HEK293 (cell line): Measurements from ENCODE around the gene RGS6.

Experiments
- CTCF ChIA-PET: fragments of 350-600 bp; formaldehyde crosslinking; extraction: SDS; loops from one replicate; lab custom pipeline; 2021; ENCODE audit warnings: antibody characterized with exemption; lab: Yijun Ruan, JAX
- POLR2A ChIA-PET: fragments of 300-600 bp; formaldehyde crosslinking; extraction: SDS; loops from one replicate; lab custom pipeline; 2020; ENCODE audit warnings: antibody characterized with exemption, inconsistent platforms; lab: Yijun Ruan, JAX
- H3K27ac ChIP-seq: fragments of 200-500 bp; sonication (Bioruptor generic); 2 replicates; pipeline ENCODE4 v1.5.1; 2014; ENCODE audit warnings: low read depth, low read length, control low read depth, inconsistent platforms; ENCODE audit errors: extremely low read depth
- H3K36me3 ChIP-seq, 2 experiments: fragments of 200-500 bp in 1 of 2; sonication (Bioruptor generic) in 1 of 2; 1 replicate in 1 of 2; 2 replicates in 1 of 2; pipeline ENCODE4 v1.5.1; 2014 to 2017; ENCODE audit warnings: inconsistent platforms in 2 of 2, low read length in 2 of 2; ENCODE audit not compliant: control insufficient read depth in 2 of 2, insufficient read depth in 1 of 2
- H3K4me1 ChIP-seq: fragments of 200-500 bp; sonication (Bioruptor generic); 2 replicates; pipeline ENCODE4 v1.5.1; 2014; ENCODE audit warnings: mild to moderate bottlenecking, low read length, inconsistent platforms; ENCODE audit not compliant: control insufficient read depth, insufficient read depth
- H3K4me3 ChIP-seq: 2 replicates; pipeline ENCODE4 v1.5.1; 2011; ENCODE audit warnings: low read depth, mild to moderate bottlenecking, control low read depth, low read length, moderate library complexity
- H3K9me3 ChIP-seq: fragments of 200-500 bp; sonication (Bioruptor generic); 2 replicates; pipeline ENCODE4 v1.5.1; 2014; ENCODE audit warnings: low read depth, low read length, inconsistent platforms; ENCODE audit not compliant: control insufficient read depth, insufficient read depth
- HOXD13 ChIP-seq: sonication (generic); formaldehyde crosslinking; IDR thresholded peaks from 2 replicates; pipeline ENCODE4 v1.8.0; 2022; ENCODE audit warnings: missing genetic modification reagents, borderline replicate concordance
- OVOL3 ChIP-seq: fragments of 450-650 bp; formaldehyde crosslinking; IDR thresholded peaks from 2 replicates; pipeline ENCODE4 v1.5.1; 2016; ENCODE audit warnings: missing biosample characterization, missing genetic modification characterization
- TSHZ1 ChIP-seq: fragments of 450-650 bp; formaldehyde crosslinking; IDR thresholded peaks from 2 replicates; pipeline ENCODE4 v1.5.1; 2016; ENCODE audit warnings: missing biosample characterization, missing genetic modification characterization, borderline replicate concordance
- ZBTB20 ChIP-seq: fragments of 450-650 bp; formaldehyde crosslinking; IDR thresholded peaks from 2 replicates; pipeline ENCODE4 v1.5.1; 2016; ENCODE audit warnings: missing biosample characterization, missing genetic modification characterization
- ZBTB8A ChIP-seq: fragments of 450-650 bp; formaldehyde crosslinking; IDR thresholded peaks from 2 replicates; pipeline ENCODE4 v1.5.1; 2016; ENCODE audit warnings: missing biosample characterization, missing genetic modification characterization
- ZFHX2 ChIP-seq: fragments of 450-650 bp; formaldehyde crosslinking; conservative IDR thresholded peaks from 2 replicates; pipeline ENCODE4 v1.5.1; 2016; ENCODE audit warnings: missing biosample characterization, missing genetic modification characterization
- ZNF169 ChIP-seq: fragments of 450-650 bp; formaldehyde crosslinking; IDR thresholded peaks from 2 replicates; pipeline ENCODE4 v1.5.1; 2016; ENCODE audit warnings: missing biosample characterization, missing genetic modification characterization
- ZNF223 ChIP-seq: fragments of 450-650 bp; formaldehyde crosslinking; IDR thresholded peaks from 2 replicates; pipeline ENCODE4 v1.5.1; 2016; ENCODE audit warnings: missing biosample characterization, missing genetic modification characterization
- ZNF362 ChIP-seq: fragments of 450-650 bp; formaldehyde crosslinking; IDR thresholded peaks from 2 replicates; pipeline ENCODE4 v1.5.1; 2016; ENCODE audit warnings: missing biosample characterization, missing genetic modification characterization
- ZNF366 ChIP-seq: fragments of 450-650 bp; formaldehyde crosslinking; conservative IDR thresholded peaks from 2 replicates; pipeline ENCODE4 v1.5.1; 2016; ENCODE audit warnings: missing biosample characterization, missing genetic modification characterization
- ZNF426 ChIP-seq: fragments of 450-650 bp; formaldehyde crosslinking; IDR thresholded peaks from 2 replicates; pipeline ENCODE4 v1.5.1; 2017; ENCODE audit warnings: missing biosample characterization, missing genetic modification characterization, mild to moderate bottlenecking, inconsistent platforms, moderate library complexity
- ZNF600 ChIP-seq: fragments of 450-650 bp; formaldehyde crosslinking; IDR thresholded peaks from 2 replicates; pipeline ENCODE4 v1.5.1; 2016; ENCODE audit warnings: missing biosample characterization, missing genetic modification characterization
- ZNF623 ChIP-seq: fragments of 450-650 bp; formaldehyde crosslinking; IDR thresholded peaks from 2 replicates; pipeline ENCODE4 v1.5.1; 2016; ENCODE audit warnings: missing biosample characterization, missing genetic modification characterization
- ZNF792 ChIP-seq: fragments of 450-650 bp; formaldehyde crosslinking; IDR thresholded peaks from 2 replicates; pipeline ENCODE4 v1.5.1; 2016; ENCODE audit warnings: missing biosample characterization, missing genetic modification characterization
- ZNF830 ChIP-seq: fragments of 450-650 bp; IDR thresholded peaks from 2 replicates; pipeline ENCODE4 v1.5.0; 2018; ENCODE audit warnings: missing biosample characterization, missing genetic modification characterization, low read depth, mild to moderate bottlenecking, moderate library complexity
- ZXDB ChIP-seq: fragments of 450-650 bp; formaldehyde crosslinking; IDR thresholded peaks from 2 replicates; pipeline ENCODE4 v1.5.1; 2016; ENCODE audit warnings: missing biosample characterization, missing genetic modification characterization
- TF ChIP-seq, protein P1 (sequence below): fragments of 450-650 bp; formaldehyde crosslinking; IDR thresholded peaks from 2 replicates; pipeline ENCODE4 v1.5.1; 2016; ENCODE audit warnings: missing biosample characterization, missing genetic modification characterization, low read depth
- TF ChIP-seq, protein P2 (sequence below): fragments of 450-650 bp; formaldehyde crosslinking; IDR thresholded peaks from 2 replicates; pipeline ENCODE4 v1.5.1; 2016; ENCODE audit warnings: missing biosample characterization, missing genetic modification characterization
- TF ChIP-seq, protein P3 (sequence below): fragments of 450-650 bp; formaldehyde crosslinking; IDR thresholded peaks from 2 replicates; pipeline ENCODE4 v1.5.1; 2017; ENCODE audit warnings: missing biosample characterization, mild to moderate bottlenecking, missing genetic modification characterization, moderate library complexity

RGS6 gene

GRCh38 chr14:72045885-72046284 lies 113.7 kb downstream of the RGS6 start:
- POLR2A ChIA-PET: no interaction called here
- TF ChIP-seq, protein P1, sequence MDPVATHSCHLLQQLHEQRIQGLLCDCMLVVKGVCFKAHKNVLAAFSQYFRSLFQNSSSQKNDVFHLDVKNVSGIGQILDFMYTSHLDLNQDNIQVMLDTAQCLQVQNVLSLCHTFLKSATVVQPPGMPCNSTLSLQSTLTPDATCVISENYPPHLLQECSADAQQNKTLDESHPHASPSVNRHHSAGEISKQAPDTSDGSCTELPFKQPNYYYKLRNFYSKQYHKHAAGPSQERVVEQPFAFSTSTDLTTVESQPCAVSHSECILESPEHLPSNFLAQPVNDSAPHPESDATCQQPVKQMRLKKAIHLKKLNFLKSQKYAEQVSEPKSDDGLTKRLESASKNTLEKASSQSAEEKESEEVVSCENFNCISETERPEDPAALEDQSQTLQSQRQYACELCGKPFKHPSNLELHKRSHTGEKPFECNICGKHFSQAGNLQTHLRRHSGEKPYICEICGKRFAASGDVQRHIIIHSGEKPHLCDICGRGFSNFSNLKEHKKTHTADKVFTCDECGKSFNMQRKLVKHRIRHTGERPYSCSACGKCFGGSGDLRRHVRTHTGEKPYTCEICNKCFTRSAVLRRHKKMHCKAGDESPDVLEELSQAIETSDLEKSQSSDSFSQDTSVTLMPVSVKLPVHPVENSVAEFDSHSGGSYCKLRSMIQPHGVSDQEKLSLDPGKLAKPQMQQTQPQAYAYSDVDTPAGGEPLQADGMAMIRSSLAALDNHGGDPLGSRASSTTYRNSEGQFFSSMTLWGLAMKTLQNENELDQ (tag by site-specific recombination): no peak
- TF ChIP-seq TSHZ1 (tag by site-specific recombination) (no peak), ZNF223 (no peak), HOXD13 (CRISPR knock-in tag) (no peak), ZNF426 (tag by site-specific recombination) (no peak), ZBTB8A (tag by site-specific recombination) (no peak)
- TF ChIP-seq, protein P2, sequence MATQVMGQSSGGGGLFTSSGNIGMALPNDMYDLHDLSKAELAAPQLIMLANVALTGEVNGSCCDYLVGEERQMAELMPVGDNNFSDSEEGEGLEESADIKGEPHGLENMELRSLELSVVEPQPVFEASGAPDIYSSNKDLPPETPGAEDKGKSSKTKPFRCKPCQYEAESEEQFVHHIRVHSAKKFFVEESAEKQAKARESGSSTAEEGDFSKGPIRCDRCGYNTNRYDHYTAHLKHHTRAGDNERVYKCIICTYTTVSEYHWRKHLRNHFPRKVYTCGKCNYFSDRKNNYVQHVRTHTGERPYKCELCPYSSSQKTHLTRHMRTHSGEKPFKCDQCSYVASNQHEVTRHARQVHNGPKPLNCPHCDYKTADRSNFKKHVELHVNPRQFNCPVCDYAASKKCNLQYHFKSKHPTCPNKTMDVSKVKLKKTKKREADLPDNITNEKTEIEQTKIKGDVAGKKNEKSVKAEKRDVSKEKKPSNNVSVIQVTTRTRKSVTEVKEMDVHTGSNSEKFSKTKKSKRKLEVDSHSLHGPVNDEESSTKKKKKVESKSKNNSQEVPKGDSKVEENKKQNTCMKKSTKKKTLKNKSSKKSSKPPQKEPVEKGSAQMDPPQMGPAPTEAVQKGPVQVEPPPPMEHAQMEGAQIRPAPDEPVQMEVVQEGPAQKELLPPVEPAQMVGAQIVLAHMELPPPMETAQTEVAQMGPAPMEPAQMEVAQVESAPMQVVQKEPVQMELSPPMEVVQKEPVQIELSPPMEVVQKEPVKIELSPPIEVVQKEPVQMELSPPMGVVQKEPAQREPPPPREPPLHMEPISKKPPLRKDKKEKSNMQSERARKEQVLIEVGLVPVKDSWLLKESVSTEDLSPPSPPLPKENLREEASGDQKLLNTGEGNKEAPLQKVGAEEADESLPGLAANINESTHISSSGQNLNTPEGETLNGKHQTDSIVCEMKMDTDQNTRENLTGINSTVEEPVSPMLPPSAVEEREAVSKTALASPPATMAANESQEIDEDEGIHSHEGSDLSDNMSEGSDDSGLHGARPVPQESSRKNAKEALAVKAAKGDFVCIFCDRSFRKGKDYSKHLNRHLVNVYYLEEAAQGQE (tag by site-specific recombination): no peak
- TF ChIP-seq, all 188 proteins: peak for 0
- no peaks in the 10 kb centered on the region; the same call in 1 of the 2 replicates for H3K9me3 ChIP-seq
- no peak overlapping the region for H3K4me3 ChIP-seq
- no peak overlapping the region for H3K27ac ChIP-seq
- H3K36me3 ChIP-seq: no peaks in the 10 kb centered on the region
- H3K4me1 ChIP-seq: peaks cover 3% of the 10 kb centered on the region; the same call in 1 of the 2 replicates
- CTCF ChIA-PET: interaction anchor here (0.6 kb wide), 1 partner anchor 14 kb away, joined by 3 read pairs; no protein-coding TSS in a partner anchor

DNA sequence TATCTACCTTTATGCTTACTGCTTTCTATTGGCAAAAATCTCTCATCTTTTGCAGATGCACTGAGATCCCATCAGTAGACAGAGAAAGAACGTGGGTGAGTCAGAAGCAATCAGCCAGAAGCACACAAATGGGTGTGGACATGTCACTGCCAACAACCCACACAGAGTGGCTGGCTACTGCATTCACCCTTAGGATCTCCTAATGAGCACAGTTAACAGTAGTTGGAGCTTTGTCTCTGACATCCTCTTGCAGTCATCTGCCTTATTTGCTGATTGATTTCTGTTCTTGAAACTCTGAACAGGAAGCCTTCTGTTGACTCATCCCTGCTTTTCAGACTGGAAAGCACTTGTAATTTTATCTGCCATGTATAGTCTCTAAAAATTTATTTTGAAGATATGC lies 117.2 kb downstream of the RGS6 start:
- Histone ChIP-seq H3K36me3 (no peaks in the 10 kb centered on the region), H3K27ac (no peak overlapping the region), H3K9me3 (no peaks in the 10 kb centered on the region), H3K4me1 (peaks cover 3% of the 10 kb centered on the region; the same call in 1 of the 2 replicates), H3K4me3 (no peak overlapping the region)
- CTCF ChIA-PET: interaction anchor here (0.6 to 2.1 kb wide), 2 partner anchors 55 to 856 kb away, joined by 4 to 5 read pairs; no protein-coding TSS in a partner anchor
- TF ChIP-seq ZFHX2 (peak; percentile 31; the same call in 1 of the 2 replicates), ZNF792 (tag by site-specific recombination) (no peak)
- POLR2A ChIA-PET: no interaction called here

DNA sequence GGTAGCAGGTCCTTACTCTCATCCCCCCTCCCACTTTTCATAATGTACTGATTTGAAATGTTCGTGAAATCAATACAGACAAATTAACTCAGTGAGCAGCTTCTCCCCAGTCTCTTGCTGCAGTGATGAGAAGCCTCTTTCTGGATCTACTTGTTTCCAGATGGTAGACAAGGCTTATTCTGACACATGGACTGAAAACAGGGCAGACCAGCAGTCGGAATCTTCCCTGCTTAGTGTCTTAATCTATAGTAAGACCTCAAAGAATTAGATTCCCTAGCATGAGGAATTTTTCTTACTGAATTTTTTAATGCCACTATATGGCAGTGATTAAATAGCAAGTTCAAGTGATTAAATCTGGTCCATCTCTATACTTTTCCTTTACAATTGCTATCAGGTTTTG lies 120.1 kb downstream of the RGS6 start:
- no peak overlapping the region for H3K4me3 ChIP-seq
- no peaks in the 10 kb centered on the region for H3K36me3 ChIP-seq
- no peak overlapping the region for H3K27ac ChIP-seq
- CTCF ChIA-PET: no interaction called here
- peaks cover 3% of the 10 kb centered on the region; the same call in 1 of the 2 replicates for H3K4me1 ChIP-seq
- POLR2A ChIA-PET: no interaction called here
- H3K9me3 ChIP-seq: no peaks in the 10 kb centered on the region
- TF ChIP-seq OVOL3 (tag by site-specific recombination) (no peak), ZXDB (tag by site-specific recombination) (no peak), ZNF366 (no peak), ZNF169 (tag by site-specific recombination) (no peak), ZNF830 (tag by site-specific recombination) (no peak), ZBTB20 (tag by site-specific recombination) (no peak), ZNF362 (tag by site-specific recombination) (no peak), ZNF623 (tag by site-specific recombination) (no peak), ZNF600 (no peak)
- TF ChIP-seq, protein P3, sequence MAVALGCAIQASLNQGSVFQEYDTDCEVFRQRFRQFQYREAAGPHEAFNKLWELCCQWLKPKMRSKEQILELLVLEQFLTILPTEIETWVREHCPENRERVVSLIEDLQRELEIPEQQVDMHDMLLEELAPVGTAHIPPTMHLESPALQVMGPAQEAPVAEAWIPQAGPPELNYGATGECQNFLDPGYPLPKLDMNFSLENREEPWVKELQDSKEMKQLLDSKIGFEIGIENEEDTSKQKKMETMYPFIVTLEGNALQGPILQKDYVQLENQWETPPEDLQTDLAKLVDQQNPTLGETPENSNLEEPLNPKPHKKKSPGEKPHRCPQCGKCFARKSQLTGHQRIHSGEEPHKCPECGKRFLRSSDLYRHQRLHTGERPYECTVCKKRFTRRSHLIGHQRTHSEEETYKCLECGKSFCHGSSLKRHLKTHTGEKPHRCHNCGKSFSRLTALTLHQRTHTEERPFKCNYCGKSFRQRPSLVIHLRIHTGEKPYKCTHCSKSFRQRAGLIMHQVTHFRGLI (tag by site-specific recombination): no peak
